ENCODE data around the gene KIF2A. TPM values are rescaled to one million over a fixed set of nuclear protein-coding genes. Genes with fewer than 3 reads are reported as not detected.

KIF2A gene
- total and polyA plus RNA-seq, 9 of the 15 experiments (the other 6 are each of a cell fraction or from before 2014, with no cell fraction given): 42.6 to 126 (median 77.6) TPM

DNA sequence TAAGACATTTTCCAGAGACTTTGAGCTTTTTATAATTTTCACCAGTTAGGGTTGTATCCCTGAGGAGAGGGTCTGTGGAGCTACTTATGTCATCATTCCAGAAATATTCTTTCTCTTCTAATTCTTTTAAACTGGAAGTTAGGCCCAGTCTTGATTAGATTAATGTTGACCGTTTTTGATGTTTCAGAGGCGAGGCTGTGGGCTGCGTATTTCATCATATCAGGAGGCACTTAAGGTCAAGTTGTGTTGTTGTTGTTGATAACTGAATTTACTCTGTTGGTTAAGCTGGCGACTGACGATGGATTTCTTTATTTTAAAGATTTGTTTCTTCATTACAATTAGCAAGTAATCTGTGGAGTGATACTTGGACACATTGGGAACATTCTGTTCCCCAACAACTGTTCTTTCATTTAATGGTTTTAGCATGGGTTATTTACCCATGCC is 126.6 kb downstream of the KIF2A start (continued):
- TF ChIP-seq SMAD4 (CRISPR knock-in tag; conservative IDR thresholded peaks at IDR 0.05): 0 out of 2 replicates have a peak, but pooled peaks have one; percentile 19
- TF ChIP-seq ZNF766 (CRISPR knock-in tag; conservative IDR thresholded peaks at IDR 0.05): no peak
- TF ChIP-seq, protein P1, sequence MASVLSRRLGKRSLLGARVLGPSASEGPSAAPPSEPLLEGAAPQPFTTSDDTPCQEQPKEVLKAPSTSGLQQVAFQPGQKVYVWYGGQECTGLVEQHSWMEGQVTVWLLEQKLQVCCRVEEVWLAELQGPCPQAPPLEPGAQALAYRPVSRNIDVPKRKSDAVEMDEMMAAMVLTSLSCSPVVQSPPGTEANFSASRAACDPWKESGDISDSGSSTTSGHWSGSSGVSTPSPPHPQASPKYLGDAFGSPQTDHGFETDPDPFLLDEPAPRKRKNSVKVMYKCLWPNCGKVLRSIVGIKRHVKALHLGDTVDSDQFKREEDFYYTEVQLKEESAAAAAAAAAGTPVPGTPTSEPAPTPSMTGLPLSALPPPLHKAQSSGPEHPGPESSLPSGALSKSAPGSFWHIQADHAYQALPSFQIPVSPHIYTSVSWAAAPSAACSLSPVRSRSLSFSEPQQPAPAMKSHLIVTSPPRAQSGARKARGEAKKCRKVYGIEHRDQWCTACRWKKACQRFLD (CRISPR knock-in tag; IDR thresholded peaks at IDR 0.05): no peak
- no peak for TF ChIP-seq CHAMP1 (IDR thresholded peaks at IDR 0.05)
- TF ChIP-seq ERF (CRISPR knock-in tag; IDR thresholded peaks at IDR 0.05): no peak
- no peak for TF ChIP-seq RB1 (IDR thresholded peaks at IDR 0.05; ENCODE audit: low read depth)
- TF ChIP-seq ZFX (CRISPR knock-in tag; IDR thresholded peaks at IDR 0.05): peak; percentile 56; the same call in 1 of the 2 replicates
- TF ChIP-seq ZNF133 (CRISPR knock-in tag; IDR thresholded peaks at IDR 0.05): no peak
- TF ChIP-seq NBN (IDR thresholded peaks at IDR 0.05; ENCODE audit: low read depth): peak; percentile 11; the same call in 1 of the 2 replicates
- TF ChIP-seq, protein P2, sequence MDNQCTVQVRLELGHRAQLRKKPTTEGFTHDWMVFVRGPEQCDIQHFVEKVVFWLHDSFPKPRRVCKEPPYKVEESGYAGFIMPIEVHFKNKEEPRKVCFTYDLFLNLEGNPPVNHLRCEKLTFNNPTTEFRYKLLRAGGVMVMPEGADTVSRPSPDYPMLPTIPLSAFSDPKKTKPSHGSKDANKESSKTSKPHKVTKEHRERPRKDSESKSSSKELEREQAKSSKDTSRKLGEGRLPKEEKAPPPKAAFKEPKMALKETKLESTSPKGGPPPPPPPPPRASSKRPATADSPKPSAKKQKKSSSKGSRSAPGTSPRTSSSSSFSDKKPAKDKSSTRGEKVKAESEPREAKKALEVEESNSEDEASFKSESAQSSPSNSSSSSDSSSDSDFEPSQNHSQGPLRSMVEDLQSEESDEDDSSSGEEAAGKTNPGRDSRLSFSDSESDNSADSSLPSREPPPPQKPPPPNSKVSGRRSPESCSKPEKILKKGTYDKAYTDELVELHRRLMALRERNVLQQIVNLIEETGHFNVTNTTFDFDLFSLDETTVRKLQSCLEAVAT (IDR thresholded peaks at IDR 0.05): no peak
- TF ChIP-seq, protein P3, sequence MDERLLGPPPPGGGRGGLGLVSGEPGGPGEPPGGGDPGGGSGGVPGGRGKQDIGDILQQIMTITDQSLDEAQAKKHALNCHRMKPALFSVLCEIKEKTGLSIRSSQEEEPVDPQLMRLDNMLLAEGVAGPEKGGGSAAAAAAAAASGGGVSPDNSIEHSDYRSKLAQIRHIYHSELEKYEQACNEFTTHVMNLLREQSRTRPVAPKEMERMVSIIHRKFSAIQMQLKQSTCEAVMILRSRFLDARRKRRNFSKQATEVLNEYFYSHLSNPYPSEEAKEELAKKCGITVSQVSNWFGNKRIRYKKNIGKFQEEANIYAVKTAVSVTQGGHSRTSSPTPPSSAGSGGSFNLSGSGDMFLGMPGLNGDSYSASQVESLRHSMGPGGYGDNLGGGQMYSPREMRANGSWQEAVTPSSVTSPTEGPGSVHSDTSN (CRISPR knock-in tag; IDR thresholded peaks at IDR 0.05; ENCODE audit: low read depth): no peak
- TF ChIP-seq, protein P3 (tag; conservative IDR thresholded peaks at IDR 0.05; ENCODE audit: low read depth): peak; percentile 35; the same call in 1 of the 2 replicates
- peak in 1 of 2 experiments; percentile 47; a peak in 1 of 4 replicates for TF ChIP-seq TBL1XR1 (IDR thresholded peaks at IDR 0.05; ENCODE audit: low read length in 2 of 2)
- TF ChIP-seq THRAP3 (IDR thresholded peaks at IDR 0.05; ENCODE audit: borderline replicate concordance): no peak
- TF ChIP-seq MAFK (IDR thresholded peaks at IDR 0.05; ENCODE audit: low read length): no peak
- TF ChIP-seq DDX20 (tag; IDR thresholded peaks at IDR 0.05; ENCODE audit: low read depth): 0 out of 2 replicates have a peak, but pooled peaks have one; percentile 61
- no peak for TF ChIP-seq RBM15 (IDR thresholded peaks at IDR 0.05; ENCODE audit: insufficient read depth, low read length)
- no peak for TF ChIP-seq ZNF232 (CRISPR knock-in tag; IDR thresholded peaks at IDR 0.05)
- TF ChIP-seq, protein P4, sequence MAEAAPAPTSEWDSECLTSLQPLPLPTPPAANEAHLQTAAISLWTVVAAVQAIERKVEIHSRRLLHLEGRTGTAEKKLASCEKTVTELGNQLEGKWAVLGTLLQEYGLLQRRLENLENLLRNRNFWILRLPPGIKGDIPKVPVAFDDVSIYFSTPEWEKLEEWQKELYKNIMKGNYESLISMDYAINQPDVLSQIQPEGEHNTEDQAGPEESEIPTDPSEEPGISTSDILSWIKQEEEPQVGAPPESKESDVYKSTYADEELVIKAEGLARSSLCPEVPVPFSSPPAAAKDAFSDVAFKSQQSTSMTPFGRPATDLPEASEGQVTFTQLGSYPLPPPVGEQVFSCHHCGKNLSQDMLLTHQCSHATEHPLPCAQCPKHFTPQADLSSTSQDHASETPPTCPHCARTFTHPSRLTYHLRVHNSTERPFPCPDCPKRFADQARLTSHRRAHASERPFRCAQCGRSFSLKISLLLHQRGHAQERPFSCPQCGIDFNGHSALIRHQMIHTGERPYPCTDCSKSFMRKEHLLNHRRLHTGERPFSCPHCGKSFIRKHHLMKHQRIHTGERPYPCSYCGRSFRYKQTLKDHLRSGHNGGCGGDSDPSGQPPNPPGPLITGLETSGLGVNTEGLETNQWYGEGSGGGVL (CRISPR knock-in tag; IDR thresholded peaks at IDR 0.05): no peak
